ENCODE measurements around the gene CLDN9.
A peak's percentile ranks its signal among the peaks of the same experiment; 100 is the strongest.

CLDN9 gene

GRCh38 chr16:2996298-2996697, 16.4 kb upstream of the CLDN9 start:
- no peak for DNase-seq

GRCh38 chr16:2999929-3000328, 12.8 kb upstream of the CLDN9 start:
- DNase-seq, result no peak

- no peak for DNase-seq
Measured at GRCh38 chr16:3000540-3000939, 12.2 kb upstream of the CLDN9 start.

GRCh38 chr16:3001316-3001715, 11.4 kb upstream of the CLDN9 start:
- no peak for DNase-seq

DNA sequence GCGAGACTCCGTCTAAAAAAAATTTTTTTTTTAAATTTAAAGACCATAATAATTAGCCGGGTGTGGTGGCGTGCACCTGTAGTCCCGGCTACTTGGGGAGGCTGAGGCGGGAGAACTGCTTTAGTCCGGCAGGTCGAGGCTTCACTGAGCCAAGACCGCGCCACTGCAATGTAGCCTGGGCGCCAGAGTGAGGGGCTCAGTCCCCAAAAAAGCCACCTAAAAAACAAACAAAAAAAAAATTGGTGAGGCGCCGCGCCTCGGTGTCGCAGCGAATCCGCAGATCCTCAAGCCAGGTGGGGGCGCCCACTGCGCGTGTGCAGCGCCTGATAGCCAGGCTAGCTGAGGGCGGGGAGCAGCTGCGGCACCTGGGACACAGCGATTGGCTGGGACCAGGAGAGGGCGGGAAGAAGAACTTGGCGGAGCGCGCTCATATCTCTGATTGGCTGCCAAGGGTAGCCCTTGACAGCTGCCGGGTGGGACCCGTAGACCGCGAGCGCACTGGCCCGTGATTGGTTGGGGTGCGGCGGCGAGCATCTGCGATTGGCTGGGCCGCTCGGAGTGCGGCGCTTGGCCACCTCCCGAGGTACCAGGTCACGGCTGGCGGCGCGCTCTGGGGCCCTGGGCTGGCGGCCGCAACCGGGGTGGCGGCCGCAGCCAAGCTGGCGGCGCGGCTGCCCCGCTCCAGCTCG, 9.0 kb upstream of the CLDN9 start:
- peak; percentile 98 for DNase-seq

DNA sequence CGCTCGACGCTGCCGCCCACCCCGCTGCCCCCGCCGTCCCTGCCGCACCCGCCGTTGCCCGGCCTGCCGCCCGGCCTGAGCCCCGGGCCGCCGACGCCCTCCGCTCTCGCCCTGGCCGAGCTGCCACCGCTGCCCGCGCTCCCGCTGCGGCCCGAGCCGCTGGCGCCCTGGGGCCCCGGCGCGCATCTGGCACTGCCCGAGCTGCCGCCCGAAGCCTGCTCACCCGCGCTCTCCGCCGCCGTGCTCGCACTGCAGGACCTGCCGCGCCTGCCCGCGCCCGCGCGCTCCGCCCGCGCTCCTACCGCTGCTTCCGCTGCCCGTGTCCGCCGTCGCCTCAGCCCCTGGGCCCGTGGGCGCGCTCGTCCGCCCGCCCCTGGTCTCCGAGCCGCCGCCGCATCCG, 8.4 kb upstream of the CLDN9 start:
- DNase-seq, result no peak

DNA sequence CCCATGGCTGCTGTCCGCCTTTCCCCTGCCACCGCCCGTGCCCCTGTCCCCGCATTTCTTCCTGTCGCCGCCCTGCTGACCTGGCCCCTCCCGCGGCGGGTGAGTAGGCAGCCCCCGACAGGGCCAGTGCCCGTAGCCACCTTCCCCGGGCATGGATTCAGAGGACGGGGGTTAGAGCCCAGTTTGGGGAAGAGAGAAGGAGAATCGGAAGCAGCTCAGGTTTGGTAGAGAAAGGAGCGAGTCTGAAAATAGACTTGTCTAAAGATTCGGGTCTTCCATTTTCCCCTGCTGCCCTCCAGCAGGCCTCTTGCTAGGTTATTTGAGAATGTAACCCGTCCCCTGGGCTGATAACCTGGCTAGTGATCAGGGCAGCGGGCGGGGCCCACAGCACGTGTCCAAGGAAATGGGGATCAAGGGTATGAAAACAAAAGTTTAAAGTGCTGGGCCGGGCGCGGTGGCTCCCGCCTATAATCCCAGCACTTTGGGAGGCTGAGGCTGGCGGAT, 7.9 kb upstream of the CLDN9 start:
- DNase-seq, result no peak

- no peak for DNase-seq
Measured at GRCh38 chr16:3007059-3007956, 5.4 kb upstream of the CLDN9 start.

DNA sequence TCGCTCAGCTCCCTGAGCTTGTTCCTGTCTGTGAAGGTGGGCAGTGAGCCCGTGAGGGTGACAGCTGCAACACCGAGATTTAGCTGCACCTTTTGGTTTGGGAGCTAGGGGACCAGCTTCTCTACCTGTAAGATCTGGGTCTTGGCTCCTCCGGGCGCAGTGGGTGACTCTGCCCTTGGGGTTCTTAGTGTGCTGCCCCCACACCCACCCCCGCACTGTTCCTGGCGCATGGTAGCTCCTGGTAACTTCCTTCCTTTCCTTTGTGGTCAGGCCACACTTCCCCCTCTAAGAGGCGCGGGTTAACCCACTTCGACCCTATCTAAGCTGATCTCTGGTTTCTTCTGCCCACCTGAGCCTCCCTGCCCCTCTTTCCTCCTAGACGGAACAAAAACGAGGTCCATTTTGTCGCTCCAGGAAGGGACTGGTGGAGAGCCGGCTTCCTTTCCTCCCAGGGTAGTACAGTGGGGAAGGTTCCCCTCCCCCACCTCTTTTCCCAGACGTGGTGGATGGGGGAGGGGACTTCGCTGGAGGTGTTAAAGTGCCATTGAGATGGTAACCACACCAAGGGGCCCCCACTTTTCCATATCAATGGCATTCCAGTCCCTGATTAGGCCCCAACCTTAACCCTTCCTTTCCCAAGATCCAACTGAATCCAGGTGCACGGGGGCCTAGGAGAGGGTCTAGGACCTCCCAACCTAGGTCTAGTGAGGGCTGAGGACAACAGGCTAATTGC, 4.6 kb upstream of the CLDN9 start:
- no peak for DNase-seq

- DNase-seq, result no peak
Measured at GRCh38 chr16:3008690-3009037, 4.1 kb upstream of the CLDN9 start.

DNA sequence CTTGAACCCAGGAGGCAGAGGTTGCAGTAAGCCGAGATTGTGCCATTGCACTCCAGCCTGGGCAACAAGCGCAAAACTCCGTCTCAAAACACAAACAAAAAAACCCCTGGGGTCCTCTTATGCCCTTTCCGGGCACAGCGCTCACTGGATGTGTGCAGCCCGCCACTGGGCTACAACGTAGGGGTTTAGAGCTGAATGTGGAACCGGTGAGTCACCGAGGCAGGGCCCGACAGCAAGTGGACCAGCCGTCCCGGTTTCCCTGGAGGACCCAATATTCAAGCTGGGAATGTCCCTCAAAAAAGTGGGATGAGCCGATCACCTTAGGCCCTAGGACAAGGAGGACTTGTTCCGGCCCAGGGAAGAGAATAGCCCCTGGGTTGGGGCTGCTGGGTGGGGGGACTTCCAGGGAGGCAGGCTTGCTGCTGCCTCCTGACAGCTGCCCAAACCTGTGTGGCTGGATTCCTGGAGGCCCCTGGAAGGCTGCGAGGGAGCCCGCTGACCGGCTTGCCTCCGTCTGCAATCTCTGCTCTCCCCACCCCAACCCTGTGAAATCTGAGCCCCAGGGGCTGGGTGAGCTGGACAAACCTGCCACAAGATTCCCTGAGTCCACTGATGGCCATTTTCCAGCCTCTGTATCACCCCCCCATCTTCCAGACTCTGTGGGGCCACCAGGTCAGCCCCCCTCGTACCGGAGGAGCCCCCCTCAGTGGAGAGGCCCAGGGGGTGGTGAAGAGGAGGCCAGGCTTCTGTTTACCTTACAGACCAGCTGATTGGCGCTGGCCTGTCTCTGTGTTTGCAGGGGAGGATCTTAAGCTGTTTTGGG, 2.9 kb upstream of the CLDN9 start:
- no peak for DNase-seq

GRCh38 chr16:3010510-3010909, 2.2 kb upstream of the CLDN9 start:
- DNase-seq, result no peak

- no peak for DNase-seq
Measured at GRCh38 chr16:3012246-3012645, 477 bp upstream of the CLDN9 start.

DNA sequence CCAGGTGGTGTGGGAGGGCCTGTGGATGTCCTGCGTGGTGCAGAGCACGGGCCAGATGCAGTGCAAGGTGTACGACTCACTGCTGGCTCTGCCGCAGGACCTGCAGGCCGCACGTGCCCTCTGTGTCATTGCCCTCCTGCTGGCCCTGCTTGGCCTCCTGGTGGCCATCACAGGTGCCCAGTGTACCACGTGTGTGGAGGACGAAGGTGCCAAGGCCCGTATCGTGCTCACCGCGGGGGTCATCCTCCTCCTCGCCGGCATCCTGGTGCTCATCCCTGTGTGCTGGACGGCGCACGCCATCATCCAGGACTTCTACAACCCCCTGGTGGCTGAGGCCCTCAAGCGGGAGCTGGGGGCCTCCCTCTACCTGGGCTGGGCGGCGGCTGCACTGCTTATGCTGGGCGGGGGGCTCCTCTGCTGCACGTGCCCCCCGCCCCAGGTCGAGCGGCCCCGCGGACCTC, 798 bp downstream of the CLDN9 start:
- DNase-seq, result no peak

GRCh38 chr16:3013998-3014690, 1.4 kb downstream of the CLDN9 start:
- DNase-seq, result no peak

DNA sequence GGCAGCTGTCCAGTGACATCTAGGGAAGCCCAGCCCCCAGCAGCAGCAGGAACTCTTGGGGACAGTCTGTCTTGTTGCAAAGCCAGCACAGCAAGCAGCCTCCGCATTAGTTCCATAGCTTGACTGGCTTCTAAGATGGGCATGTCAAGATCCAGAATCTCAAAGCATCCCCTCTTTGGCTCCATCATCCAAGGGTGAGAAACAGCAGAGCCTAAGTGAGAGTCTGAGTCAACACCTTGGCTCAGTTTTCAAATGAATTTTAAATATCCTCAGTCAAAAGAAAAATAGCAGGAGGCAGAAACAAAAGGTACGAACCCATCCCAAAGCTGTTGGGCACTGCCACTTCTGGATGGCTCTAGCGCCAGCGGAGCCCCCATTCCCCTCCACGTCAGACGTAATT, 2.2 kb downstream of the CLDN9 start:
- DNase-seq, result no peak

DNA sequence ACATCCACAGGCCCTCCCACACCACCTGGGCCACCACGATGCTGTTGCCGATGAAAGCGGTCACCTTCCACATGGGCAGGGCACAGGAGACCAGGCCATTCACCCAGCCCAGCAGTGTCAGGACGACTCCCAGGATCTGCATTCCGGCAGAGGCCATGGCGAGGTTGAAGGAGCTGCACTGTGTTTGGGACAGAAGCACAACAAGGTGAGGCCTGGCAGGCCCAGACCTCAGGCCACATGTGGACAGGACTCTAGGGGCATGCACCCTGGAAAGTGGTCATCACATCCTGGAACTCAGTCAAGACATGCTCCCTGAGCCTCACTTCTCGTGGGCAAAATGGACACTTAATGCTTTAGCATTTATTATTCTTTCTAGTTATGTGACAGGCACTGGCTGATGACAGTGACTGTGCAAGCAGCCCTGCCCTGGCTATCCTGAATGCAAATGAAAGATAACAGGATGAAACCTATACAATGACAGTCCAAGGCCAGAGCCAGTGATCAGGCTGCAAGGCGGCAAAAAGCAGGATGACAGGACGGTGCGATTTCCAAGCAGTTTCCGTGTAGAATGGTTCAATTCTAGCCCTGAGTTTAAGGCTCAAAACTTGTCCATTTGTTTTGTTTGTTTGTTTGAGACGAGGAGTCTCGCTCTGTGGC, 3.3 kb downstream of the CLDN9 start:
- no peak for DNase-seq

GRCh38 chr16:3017344-3017743, 4.6 kb downstream of the CLDN9 start:
- no peak for DNase-seq

GRCh38 chr16:3017794-3018506, 5.2 kb downstream of the CLDN9 start, which contains the start of gene CLDN6:
Gene CLDN6, minus strand, starts transcription at chr16:3018183. Its CDS starts 2,162 bp downstream, at chr16:3016021.
- peak; percentile 24 for DNase-seq

DNA sequence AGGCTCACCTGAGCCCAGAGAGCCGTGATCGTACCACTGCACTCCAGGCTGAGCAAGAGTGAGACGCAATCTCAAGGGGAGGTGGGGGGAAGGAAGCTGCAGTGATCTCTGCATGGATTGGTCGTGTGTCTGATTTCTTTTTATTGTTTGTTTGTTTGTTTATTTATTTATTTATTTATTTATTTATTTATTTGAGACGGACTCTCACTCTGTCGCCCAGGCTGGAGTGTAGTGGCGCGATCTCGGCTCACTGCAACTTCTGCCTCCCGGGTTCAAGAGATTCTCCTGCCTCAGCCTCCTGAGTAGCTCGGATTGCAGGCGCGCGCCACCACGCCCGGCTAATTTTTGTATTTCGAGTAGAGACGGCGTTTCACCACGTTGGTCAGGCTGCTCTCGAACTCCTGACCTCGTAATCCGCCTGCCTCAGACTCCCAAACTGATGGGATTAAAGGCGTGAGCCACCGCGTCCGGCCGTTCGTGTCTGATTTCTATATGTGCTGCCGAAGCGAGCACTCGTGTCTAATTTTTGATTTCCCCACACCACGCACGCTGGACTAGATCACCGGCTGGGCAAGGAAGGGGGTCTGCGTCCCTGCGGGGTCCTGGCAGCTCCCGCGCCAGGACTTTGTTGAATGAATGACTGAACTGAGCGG, 7.0 kb downstream of the CLDN9 start:
- no peak for DNase-seq

Data from fibroblast of skin of scalp (primary cell).